LHCN-M2 (cell line): ENCODE measurements around the gene ADGRV1. TPM values are rescaled to one million over a fixed set of nuclear protein-coding genes. Genes with fewer than 3 reads are reported as not detected.

Source experiments
- DNase-seq: peaks from one replicate; pipeline ENCODE4 v3.0.0-alpha.2; 2012; ENCODE audit warnings: low read depth
- total RNA-seq: library from RNA; depleted of rRNA; stranded (reverse); fragments of >200 nt; gene quantifications from 2 replicates; pipeline ENCODE4 v1.2.3, GENCODE V29; 2014

Gene ADGRV1
- total RNA-seq, 1 experiment from 2014 or later: 0.17 TPM

GRCh38 chr5:91058575-91058974 lies 500.0 kb downstream of the ADGRV1 start:
- DNase-seq: no peak

- no peak for DNase-seq
These were observed 500.8 kb downstream of the ADGRV1 start for GRCh38 chr5:91059409-91059808.

- DNase-seq: no peak
These were observed 502.5 kb downstream of the ADGRV1 start for GRCh38 chr5:91061094-91061493.

- no peak for DNase-seq
These were observed 503.5 kb downstream of the ADGRV1 start for GRCh38 chr5:91061946-91062562.

- peak; percentile 28 for DNase-seq
These were observed 504.6 kb downstream of the ADGRV1 start for GRCh38 chr5:91063098-91063690.

GRCh38 chr5:91065496-91065895 lies 506.9 kb downstream of the ADGRV1 start:
- DNase-seq: no peak

- DNase-seq: no peak
These were observed 510.8 kb downstream of the ADGRV1 start for GRCh38 chr5:91069364-91069763.

- no peak for DNase-seq
These were observed 512.4 kb downstream of the ADGRV1 start for GRCh38 chr5:91070761-91071550.

- peak; percentile 46 for DNase-seq
These were observed 514.3 kb downstream of the ADGRV1 start for GRCh38 chr5:91072881-91073280.

GRCh38 chr5:91074615-91075014 lies 516.0 kb downstream of the ADGRV1 start:
- peak; percentile 50 for DNase-seq

- DNase-seq: no peak
These were observed 517.5 kb downstream of the ADGRV1 start for GRCh38 chr5:91076138-91076537.

GRCh38 chr5:91077623-91078022 lies 519.0 kb downstream of the ADGRV1 start:
- no peak for DNase-seq

GRCh38 chr5:91079037-91079436 lies 520.4 kb downstream of the ADGRV1 start:
- DNase-seq: no peak

GRCh38 chr5:91089758-91090157 lies 531.2 kb downstream of the ADGRV1 start:
- no peak for DNase-seq

- no peak for DNase-seq
These were observed 532.4 kb downstream of the ADGRV1 start for GRCh38 chr5:91090995-91091394.

- DNase-seq: no peak
These were observed 533.1 kb downstream of the ADGRV1 start for GRCh38 chr5:91091471-91092234.

- DNase-seq: no peak
These were observed 534.5 kb downstream of the ADGRV1 start for GRCh38 chr5:91092859-91093783.

- DNase-seq: no peak
These were observed 536.7 kb downstream of the ADGRV1 start for GRCh38 chr5:91095313-91095712.

- no peak for DNase-seq
These were observed 537.3 kb downstream of the ADGRV1 start for GRCh38 chr5:91095786-91096385.

GRCh38 chr5:91098541-91098940 lies 539.9 kb downstream of the ADGRV1 start:
- DNase-seq: no peak
